ENCODE data around the gene MPEG1. TPM values are rescaled to one million over a fixed set of nuclear protein-coding genes. Genes with fewer than 3 reads are reported as not detected.
A peak's percentile ranks its signal among the peaks of the same experiment; 100 is the strongest.

Gene MPEG1
- total RNA-seq, 4 donors from 2014 or later = 1.9 to 7.0 (median 2.6) TPM

DNA sequence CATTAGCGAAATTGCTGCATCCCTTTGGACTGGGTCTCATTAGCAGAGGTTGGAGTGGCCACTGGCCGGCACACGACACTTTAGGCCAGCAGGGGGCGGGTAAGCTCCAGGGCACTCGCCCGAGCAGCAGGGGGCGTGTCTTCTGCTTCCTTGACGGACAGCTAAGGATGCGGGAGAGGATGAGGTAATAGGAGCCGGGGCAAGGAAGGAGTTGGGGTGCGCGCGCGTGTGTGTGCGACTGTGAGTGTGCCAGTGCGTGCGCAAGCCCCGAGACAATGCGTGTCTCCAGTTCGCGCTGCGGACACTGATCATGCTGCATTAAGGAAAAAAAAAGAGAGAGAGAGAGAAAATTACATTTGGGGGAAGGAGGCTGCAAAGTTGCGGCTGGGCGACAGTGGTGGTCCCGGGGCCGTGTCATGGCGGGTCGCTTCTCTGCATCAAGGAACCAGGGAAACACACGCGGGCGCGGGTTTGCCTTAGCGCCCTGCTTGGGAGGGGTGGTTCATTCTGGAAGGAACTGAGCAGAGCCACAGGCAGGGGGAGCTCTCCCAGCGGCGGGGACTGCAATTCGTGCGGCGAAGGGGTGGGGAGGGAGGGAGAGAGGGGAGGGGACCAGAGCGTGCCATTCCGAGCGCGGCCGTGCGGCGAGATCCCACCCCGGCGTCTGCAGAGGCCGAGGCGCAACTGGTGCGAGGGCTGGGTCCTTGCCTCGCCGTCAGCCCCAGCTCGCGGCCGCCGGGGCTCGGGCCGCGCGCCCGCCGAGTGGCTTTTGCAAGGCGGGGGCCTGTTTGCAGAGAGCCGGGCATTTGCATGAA is 41.0 kb downstream of the MPEG1 start, which contains the start of gene DTX4:
DTX4 (plus strand) TSS at position 625 of the 815 bp plus-strand sequence. CDS start 464 bp downstream, outside the sequence.
- peak; percentile 91 for ATAC-seq
- peak within 1 kb of the TSS in 3 of 4 donors; percentile 18 to 34 (median 27) for H3K27ac ChIP-seq
- DNase-seq = peak; percentile 75 to 80
- TF ChIP-seq, protein P1, sequence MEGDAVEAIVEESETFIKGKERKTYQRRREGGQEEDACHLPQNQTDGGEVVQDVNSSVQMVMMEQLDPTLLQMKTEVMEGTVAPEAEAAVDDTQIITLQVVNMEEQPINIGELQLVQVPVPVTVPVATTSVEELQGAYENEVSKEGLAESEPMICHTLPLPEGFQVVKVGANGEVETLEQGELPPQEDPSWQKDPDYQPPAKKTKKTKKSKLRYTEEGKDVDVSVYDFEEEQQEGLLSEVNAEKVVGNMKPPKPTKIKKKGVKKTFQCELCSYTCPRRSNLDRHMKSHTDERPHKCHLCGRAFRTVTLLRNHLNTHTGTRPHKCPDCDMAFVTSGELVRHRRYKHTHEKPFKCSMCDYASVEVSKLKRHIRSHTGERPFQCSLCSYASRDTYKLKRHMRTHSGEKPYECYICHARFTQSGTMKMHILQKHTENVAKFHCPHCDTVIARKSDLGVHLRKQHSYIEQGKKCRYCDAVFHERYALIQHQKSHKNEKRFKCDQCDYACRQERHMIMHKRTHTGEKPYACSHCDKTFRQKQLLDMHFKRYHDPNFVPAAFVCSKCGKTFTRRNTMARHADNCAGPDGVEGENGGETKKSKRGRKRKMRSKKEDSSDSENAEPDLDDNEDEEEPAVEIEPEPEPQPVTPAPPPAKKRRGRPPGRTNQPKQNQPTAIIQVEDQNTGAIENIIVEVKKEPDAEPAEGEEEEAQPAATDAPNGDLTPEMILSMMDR (IDR thresholded peaks at IDR 0.05 in 4 of 5, conservative IDR thresholded peaks at IDR 0.05 in 1 of 5) = peak; percentile 64 to 88 (median 86)
- no peak for TF ChIP-seq POLR2A (IDR thresholded peaks at IDR 0.05)
- in situ Hi-C loops (cut with MboI; ENCODE audit: low sequenced_read_pairs in 4 of 4) = loop anchor here in 2 of 4 donors (5.0 to 25.0 kb wide), 2 partner anchors 36 to 509 kb away; no protein-coding TSS in a partner anchor
- H3K4me1 ChIP-seq = peaks cover 0 to 8% of the 10 kb centered on the region in 2 donors
- H3K4me3 ChIP-seq = peak within 1 kb of the TSS; percentile 52 to 89 (median 62)
- intact Hi-C loops (cut with DNase I; ENCODE audit: low total_unique reads) = loop anchor here (1.0 to 10.0 kb wide), 3 partner anchors 37 to 513 kb away; no protein-coding TSS in a partner anchor
- H3K9me3 ChIP-seq = no peaks in the 10 kb centered on the region
- H3K27me3 ChIP-seq = peaks cover 4 to 14% (median 14%) of the 10 kb centered on the region in 3 donors
- no peaks in the 10 kb centered on the region for H3K36me3 ChIP-seq

DNA sequence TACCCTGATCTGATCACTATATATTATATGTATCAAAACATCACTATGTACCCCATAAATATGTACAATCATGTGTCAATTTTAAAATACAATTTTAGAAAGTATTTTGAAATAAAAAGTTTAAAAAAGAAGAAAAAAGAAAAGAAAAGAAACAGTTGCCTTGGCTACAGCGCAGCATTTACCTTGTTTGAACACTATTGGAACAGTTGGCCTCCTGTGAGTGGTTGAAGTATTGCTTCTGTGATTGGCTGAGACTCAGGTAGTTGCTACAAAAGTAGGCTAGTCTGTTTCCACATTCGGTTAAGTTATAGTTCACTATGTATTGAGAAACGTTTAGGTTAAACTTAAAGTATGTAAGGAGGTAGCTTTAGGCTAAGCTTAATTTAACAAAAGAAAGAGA is 48.7 kb downstream of the MPEG1 start:
- ATAC-seq = no peak
- DNase-seq = no peak
- no peak for TF ChIP-seq POLR2A (IDR thresholded peaks at IDR 0.05)
- TF ChIP-seq, protein P1 (IDR thresholded peaks at IDR 0.05 in 4 of 5, conservative IDR thresholded peaks at IDR 0.05 in 1 of 5) = no peak
- H3K27me3 ChIP-seq = peaks cover 0 to 2% (median 0%) of the 10 kb centered on the region in 3 donors
- H3K4me1 ChIP-seq = no peaks in the 10 kb centered on the region
- H3K4me3 ChIP-seq = no peak overlapping the region
- intact Hi-C loops (cut with DNase I; ENCODE audit: low total_unique reads) (no loop called here), in situ Hi-C loops (cut with MboI; ENCODE audit: low sequenced_read_pairs in 4 of 4) (loop anchor here in 2 of 4 donors (10.0 to 25.0 kb wide), 2 partner anchors 121 to 502 kb away; no protein-coding TSS in a partner anchor)
- no peaks in the 10 kb centered on the region for H3K36me3 ChIP-seq
- H3K27ac ChIP-seq = no peak overlapping the region
- no peaks in the 10 kb centered on the region for H3K9me3 ChIP-seq

Other genes starting within 250 kb of the MPEG1 start
- not detected for gene GLYATL1B, start 126.6 kb downstream of the MPEG1 start, total RNA-seq
- gene FAM111B, start 105.7 kb downstream of the MPEG1 start, total RNA-seq = under 1 TPM in 1 of 4 donors, not detected in 3; 0.31 TPM
- 1 to 10 TPM; 2.0 to 7.0 (median 3.7) TPM for gene FAM111A, start 70.1 kb downstream of the MPEG1 start, total RNA-seq
- under 1 TPM; 0.15 to 0.91 (median 0.47) TPM for gene DTX4, start 40.8 kb downstream of the MPEG1 start, total RNA-seq
- gene OR5AN1, start 146.0 kb upstream of the MPEG1 start, total RNA-seq = not detected
- gene OR5A2, start 213.5 kb upstream of the MPEG1 start, total RNA-seq = not detected
- gene OR5A1, start 223.5 kb upstream of the MPEG1 start, total RNA-seq = not detected
- not detected for gene OR4D6, start 244.0 kb upstream of the MPEG1 start, total RNA-seq